Measurements from ENCODE around the gene KLC4. TPM values are rescaled to one million over a fixed set of nuclear protein-coding genes. Genes with fewer than 3 reads are reported as not detected.
A peak's percentile ranks its signal among the peaks of the same experiment; 100 is the strongest.

The KLC4 gene
- total RNA-seq, 1 experiment from 2014 or later = 50.7 TPM

GRCh38 chr6:43019152-43019551, 40.3 kb upstream of the KLC4 start:
- BruUV-seq (replicated peaks) = no TSS peak
- Mint-ChIP-seq H3K4me1 (ENCODE audit: low read depth, unreplicated experiment) (peaks cover 9% of the 10 kb centered on the region), H3K27ac (ENCODE audit: unreplicated experiment) (no peak overlapping the region), H3K9me3 (ENCODE audit: low read depth, unreplicated experiment) (no peaks in the 10 kb centered on the region), H3K4me3 (ENCODE audit: low read depth, unreplicated experiment) (no peak overlapping the region), H3K27me3 (ENCODE audit: unreplicated experiment) (no peaks in the 10 kb centered on the region), H3K36me3 (ENCODE audit: insufficient read depth, unreplicated experiment) (peaks cover 55% of the 10 kb centered on the region)
- intact Hi-C loops (cut with micrococcal nuclease; ENCODE audit: unreplicated experiment) = no loop called here
- CTCF ChIA-PET = no interaction called here
- TF ChIP-seq CTCF (IDR thresholded peaks at IDR 0.05; ENCODE audit: unreplicated experiment) = no peak
- no peak for DNase-seq

GRCh38 chr6:43020052-43020705, 39.3 kb upstream of the KLC4 start:
- Mint-ChIP-seq H3K36me3 (ENCODE audit: insufficient read depth, unreplicated experiment) (peaks cover 56% of the 10 kb centered on the region), H3K4me1 (ENCODE audit: low read depth, unreplicated experiment) (no peaks in the 10 kb centered on the region), H3K4me3 (ENCODE audit: low read depth, unreplicated experiment) (no peak overlapping the region), H3K27me3 (ENCODE audit: unreplicated experiment) (no peaks in the 10 kb centered on the region), H3K9me3 (ENCODE audit: low read depth, unreplicated experiment) (no peaks in the 10 kb centered on the region), H3K27ac (ENCODE audit: unreplicated experiment) (no peak overlapping the region)
- TF ChIP-seq CTCF (IDR thresholded peaks at IDR 0.05; ENCODE audit: unreplicated experiment) = no peak
- no TSS peak for BruUV-seq (replicated peaks)
- CTCF ChIA-PET = interaction anchor here (0.9 to 1.2 kb wide), 2 partner anchors 10 to 123 kb away, joined by 3 read pairs; no protein-coding TSS in a partner anchor
- intact Hi-C loops (cut with micrococcal nuclease; ENCODE audit: unreplicated experiment) = no loop called here
- DNase-seq = no peak

GRCh38 chr6:43020847-43021246, 38.6 kb upstream of the KLC4 start:
- no peak for TF ChIP-seq CTCF (IDR thresholded peaks at IDR 0.05; ENCODE audit: unreplicated experiment)
- Mint-ChIP-seq H3K27ac (ENCODE audit: unreplicated experiment) (no peak overlapping the region), H3K4me1 (ENCODE audit: low read depth, unreplicated experiment) (no peaks in the 10 kb centered on the region), H3K9me3 (ENCODE audit: low read depth, unreplicated experiment) (no peaks in the 10 kb centered on the region), H3K27me3 (ENCODE audit: unreplicated experiment) (no peaks in the 10 kb centered on the region), H3K4me3 (ENCODE audit: low read depth, unreplicated experiment) (peak overlapping the region; percentile 85), H3K36me3 (ENCODE audit: insufficient read depth, unreplicated experiment) (peaks cover 63% of the 10 kb centered on the region)
- intact Hi-C loops (cut with micrococcal nuclease; ENCODE audit: unreplicated experiment) = no loop called here
- BruUV-seq (replicated peaks) = no TSS peak
- CTCF ChIA-PET = interaction anchor here (0.5 to 1.2 kb wide), 6 partner anchors 11 to 456 kb away, joined by 3 to 4 read pairs (median 3); partner anchors contain the start of gene TJAP1
- no peak for DNase-seq

- CTCF ChIA-PET = interaction anchor here (0.5 to 1.2 kb wide), 8 partner anchors 11 to 456 kb away, joined by 3 to 4 read pairs (median 3); partner anchors contain the start of genes MRPL2 and TJAP1
- peaks cover 67% of the 10 kb centered on the region for H3K36me3 Mint-ChIP-seq (ENCODE audit: insufficient read depth, unreplicated experiment)
- no peak for TF ChIP-seq CTCF (IDR thresholded peaks at IDR 0.05; ENCODE audit: unreplicated experiment)
These were observed 38.0 kb upstream of the KLC4 start, which contains the start of gene RRP36 for GRCh38 chr6:43021270-43022047. Gene RRP36 (plus strand): TSS chr6:43021623. CDS start chr6:43021655, 32 bp downstream.

More at GRCh38 chr6:43021270-43022047, 38.0 kb upstream of the KLC4 start, which contains the start of gene RRP36:
- intact Hi-C loops (cut with micrococcal nuclease; ENCODE audit: unreplicated experiment) = no loop called here
- TSS peak; percentile 85 for BruUV-seq (replicated peaks)
- Mint-ChIP-seq H3K27me3 (ENCODE audit: unreplicated experiment) (no peaks in the 10 kb centered on the region), H3K4me1 (ENCODE audit: low read depth, unreplicated experiment) (no peaks in the 10 kb centered on the region), H3K4me3 (ENCODE audit: low read depth, unreplicated experiment) (peak within 1 kb of the TSS; percentile 85), H3K27ac (ENCODE audit: unreplicated experiment) (peak within 1 kb of the TSS; percentile 45), H3K9me3 (ENCODE audit: low read depth, unreplicated experiment) (no peaks in the 10 kb centered on the region)
- peak; percentile 89 for DNase-seq

Measured in Calu3 (cell line).